Mucosa of gallbladder (tissue), 1 donor: ENCODE measurements around the gene KIAA0825. TPM values are rescaled to one million over a fixed set of nuclear protein-coding genes. Genes with fewer than 3 reads are reported as not detected.
"Not testable (repeated sequence)": the region's sequence is repeated elsewhere in the genome, so short reads cannot be mapped to it uniquely, and the experiment has no call there.

Experiments
- DNase-seq: peaks from one replicate; pipeline ENCODE4 v3.0.0-alpha.2; 2020; ENCODE audit warnings: low spot score
- total RNA-seq: library from RNA; stranded (reverse); gene quantifications from one replicate; pipeline ENCODE4 v1.2.1, GENCODE V29; 2021
- donor health status: DM: no; HTN: no; CAD: no.

The KIAA0825 gene
- total RNA-seq, 1 donor from 2014 or later: 3.3 TPM

DNA sequence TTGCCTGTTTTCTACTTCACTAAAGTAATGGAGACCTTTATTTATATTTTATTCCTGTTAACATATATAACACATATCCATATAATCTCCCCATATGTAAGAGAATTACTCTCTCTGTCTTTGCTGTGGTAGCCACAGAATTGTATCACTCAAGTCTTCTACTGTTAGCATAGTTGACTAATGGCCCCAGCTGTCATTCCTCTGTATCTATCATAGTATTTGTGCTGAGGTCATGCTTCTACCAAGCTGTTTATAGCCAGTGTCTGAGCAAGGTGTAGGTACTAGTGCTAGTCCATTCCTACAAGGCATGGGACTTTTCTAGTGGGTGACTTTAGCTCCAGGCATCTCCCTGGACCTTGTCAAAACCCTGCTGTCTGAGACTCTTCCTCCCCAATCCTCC, 244.1 kb downstream of the KIAA0825 start:
- DNase-seq: no peak

DNA sequence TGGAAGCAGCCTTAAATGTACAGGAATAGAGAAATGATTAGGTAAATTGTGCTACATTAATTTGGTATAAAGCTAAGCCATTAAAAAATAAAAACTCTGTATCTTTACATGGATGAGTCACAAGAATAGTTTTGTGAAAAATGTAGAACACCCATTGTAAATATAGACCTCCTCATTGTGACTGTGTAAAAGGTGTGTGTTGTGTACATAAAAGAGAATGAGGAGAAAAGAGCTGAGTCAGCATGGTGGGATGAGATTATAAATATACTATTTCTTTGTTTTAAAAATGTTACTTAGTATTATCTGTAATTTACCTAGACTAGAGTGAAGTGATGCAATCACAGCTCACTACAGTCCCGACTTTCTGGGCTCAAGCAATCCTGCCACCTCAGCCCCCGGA, 250.5 kb downstream of the KIAA0825 start:
- no peak for DNase-seq

DNA sequence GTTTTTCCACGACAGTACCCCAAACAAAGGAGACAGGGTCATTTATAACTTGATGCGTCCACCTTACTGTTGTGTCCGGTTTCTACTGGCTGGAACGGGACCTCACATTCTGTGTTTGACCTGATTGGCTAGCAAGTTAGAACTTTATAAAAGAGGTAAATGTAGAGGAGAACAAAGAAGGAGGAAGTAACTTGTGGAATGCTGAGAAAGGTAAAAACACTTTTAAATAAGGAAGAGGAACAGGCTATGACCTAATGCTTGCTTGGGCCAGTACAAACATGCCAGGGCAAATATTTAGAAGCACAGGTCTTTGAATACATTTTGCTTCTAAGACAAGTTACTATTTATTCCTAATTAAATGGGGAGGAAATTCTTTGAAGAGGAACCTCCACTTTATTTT, 251.6 kb downstream of the KIAA0825 start:
- no peak for DNase-seq

- DNase-seq: no peak
These were observed 255.5 kb downstream of the KIAA0825 start for GRCh38 chr5:94362857-94363256.

GRCh38 chr5:94361832-94362796, 256.3 kb downstream of the KIAA0825 start:
- DNase-seq: no peak

DNA sequence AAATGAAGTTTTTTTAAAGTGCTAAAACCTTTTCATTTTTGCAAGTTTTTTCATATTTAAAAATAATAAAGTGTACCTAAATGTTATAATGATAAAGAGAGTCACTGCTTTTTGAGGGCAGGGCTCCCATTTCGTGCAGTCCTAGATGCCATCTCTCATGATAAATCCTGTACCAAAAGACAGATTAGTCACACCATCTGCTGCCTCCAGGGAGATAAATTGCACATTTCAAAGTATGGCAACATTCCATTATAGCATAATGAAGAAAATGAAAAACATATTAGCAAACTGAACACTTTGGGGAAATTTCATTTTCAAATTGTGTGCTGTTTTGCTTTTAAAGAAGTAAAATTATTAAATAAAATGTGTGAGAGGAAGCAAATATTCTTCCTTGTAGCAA, 257.2 kb downstream of the KIAA0825 start:
- no peak for DNase-seq

DNA sequence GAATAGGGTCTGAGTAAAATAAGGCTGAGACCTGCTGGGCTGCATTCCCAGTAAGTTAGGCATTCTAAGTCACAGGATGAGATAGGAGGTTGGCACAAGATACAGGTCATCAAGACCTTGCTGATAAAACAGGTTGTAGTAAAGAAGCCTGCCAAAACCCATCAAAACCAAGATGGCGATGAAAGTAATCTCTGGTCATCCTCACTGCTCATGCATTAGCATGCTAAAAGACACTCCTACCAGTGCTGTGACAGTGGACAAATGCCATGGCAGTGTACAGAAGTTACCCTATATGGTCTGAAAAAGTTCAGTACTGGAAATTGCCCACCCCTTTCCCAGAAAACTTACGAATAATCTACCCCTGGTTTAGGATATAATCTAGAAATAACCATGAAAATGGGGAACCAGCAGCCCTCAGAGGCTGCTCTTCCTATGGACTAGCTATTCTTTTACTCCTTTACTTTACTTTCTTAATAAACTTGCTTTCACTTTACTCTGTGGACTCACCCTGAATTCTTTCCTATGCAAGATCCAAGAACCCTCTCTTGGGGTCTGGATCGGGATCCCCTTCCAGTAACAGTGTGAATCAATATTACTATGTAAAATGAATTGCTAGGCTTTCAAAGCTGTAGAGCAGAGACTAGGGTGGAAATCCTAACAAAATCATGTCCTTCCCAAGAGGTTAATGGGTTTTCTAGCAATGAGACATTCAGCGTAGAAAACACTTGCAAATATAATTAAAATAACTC, 257.8 kb downstream of the KIAA0825 start:
- no peak for DNase-seq

DNA sequence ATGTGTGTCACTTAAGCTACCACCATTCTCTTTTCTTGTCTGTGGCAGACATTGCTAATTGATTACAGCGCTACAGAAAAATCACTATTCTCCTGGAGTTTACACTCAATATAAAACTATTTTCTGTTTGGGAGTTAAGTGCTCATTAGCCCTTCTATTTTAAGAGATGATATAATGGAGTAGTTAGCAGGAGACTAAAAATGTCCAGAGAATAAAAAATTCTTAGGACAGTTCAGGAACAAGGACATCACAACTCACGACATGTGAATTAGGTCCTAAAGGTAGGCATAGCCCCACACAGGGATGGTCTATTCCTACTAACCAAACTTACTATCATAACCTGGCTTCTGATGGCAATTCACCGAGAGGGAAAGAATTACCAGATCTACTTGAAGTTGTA, 258.5 kb downstream of the KIAA0825 start:
- no peak for DNase-seq

- DNase-seq: no peak
These were observed 262.6 kb downstream of the KIAA0825 start for GRCh38 chr5:94355811-94356210.

- DNase-seq: not testable (repeated sequence)
These were observed 263.4 kb downstream of the KIAA0825 start for GRCh38 chr5:94354837-94355485.

DNA sequence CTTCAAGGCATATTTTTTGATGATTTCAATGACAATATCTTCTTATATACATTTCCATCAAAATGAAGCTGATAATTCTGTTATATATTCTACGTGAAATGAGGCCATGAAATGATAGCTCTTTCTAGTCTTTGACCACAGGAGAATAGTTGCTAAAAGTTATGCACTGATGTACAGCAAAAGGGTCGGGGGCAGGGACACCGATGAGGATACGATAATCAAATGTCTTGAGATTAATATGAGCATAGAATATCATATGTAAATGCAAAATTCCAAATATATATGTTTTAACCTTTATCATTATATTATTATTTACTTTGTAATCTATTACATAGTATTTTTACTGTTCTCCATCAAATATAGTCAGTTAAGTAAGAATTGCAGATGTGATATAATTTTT, 264.8 kb downstream of the KIAA0825 start:
- DNase-seq: no peak

DNA sequence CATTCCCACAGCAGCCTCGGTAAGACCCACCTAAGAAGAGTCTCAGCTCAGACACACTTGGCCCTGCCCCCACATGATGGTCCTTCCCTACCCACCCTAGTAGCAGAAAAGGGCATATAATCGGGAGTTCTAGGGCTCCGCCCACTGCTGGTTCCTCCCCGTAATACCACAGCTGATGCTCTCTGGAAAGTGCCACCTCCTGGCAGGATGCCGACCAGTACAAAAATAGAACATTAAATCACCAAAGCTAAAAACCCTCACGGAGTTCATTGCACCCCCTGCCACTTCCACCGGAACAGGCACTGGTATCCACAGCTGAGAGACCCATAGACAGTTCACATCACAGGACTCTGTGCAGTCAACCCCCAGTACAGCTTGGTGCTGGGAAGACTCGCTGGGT, 271.3 kb downstream of the KIAA0825 start:
- no peak for DNase-seq

DNA sequence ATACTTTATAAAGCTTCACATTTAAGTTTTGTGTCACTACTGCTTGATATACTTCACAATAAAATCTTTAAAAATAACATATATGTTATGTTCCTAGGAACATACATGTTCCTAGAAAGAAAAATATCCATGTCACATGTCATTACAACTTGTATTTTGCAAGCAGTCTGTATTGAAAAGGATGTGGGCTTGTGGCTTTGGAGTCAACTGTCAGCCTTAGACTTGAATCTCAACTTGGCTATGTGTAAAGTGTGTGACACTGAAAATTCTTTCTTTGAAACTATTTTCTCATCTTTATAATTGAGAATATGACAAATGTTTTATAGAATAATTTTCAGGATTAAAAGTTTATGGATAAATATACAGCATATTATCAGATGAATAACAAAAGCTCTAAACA, 273.1 kb downstream of the KIAA0825 start:
- DNase-seq: no peak

- DNase-seq: no peak
These were observed 280.8 kb downstream of the KIAA0825 start for GRCh38 chr5:94337617-94338016.

DNA sequence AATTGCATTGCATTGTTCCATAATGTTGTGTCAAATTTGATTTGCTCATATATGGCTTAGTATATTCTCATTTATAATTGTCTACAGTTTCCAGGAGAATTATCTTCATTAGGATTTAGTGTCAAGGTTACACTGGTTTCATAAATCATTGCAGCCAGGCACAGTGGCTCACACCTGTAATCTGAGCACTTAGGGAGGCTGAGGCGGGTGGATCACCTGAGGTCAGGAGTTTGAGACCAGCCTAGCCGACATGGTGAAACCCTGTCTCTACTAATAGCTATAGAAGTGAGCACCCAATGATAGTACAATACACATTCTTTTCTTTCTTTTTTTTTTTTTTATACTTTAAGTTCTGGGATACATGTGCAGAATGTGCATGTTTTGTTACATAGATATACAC, 282.5 kb downstream of the KIAA0825 start:
- no peak for DNase-seq

- DNase-seq: no peak
These were observed 289.3 kb downstream of the KIAA0825 start for GRCh38 chr5:94329115-94329514.

DNA sequence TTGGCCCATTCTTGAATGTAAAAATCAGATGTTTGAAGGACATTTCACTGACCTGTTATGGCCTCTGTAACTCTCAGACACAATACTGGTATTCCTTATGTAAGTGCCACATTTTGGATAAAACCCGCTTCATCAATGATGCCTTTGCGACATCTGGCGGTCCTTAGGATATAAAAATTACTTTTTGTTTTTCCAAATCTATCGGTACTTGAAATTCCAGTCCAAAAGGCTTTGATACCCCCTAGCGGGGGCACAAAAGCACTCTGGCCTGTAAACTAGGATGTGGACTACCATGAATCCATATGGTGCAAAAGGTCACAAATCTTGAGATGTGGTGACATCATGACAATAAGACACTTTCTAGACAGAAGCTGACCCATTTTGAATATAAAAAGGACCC, 291.8 kb downstream of the KIAA0825 start:
- no peak for DNase-seq

GRCh38 chr5:94316916-94317838, 301.2 kb downstream of the KIAA0825 start:
- no peak for DNase-seq

GRCh38 chr5:94314460-94315131, 303.8 kb downstream of the KIAA0825 start:
- no peak for DNase-seq

GRCh38 chr5:94313696-94314095, 304.7 kb downstream of the KIAA0825 start:
- DNase-seq: no peak

DNA sequence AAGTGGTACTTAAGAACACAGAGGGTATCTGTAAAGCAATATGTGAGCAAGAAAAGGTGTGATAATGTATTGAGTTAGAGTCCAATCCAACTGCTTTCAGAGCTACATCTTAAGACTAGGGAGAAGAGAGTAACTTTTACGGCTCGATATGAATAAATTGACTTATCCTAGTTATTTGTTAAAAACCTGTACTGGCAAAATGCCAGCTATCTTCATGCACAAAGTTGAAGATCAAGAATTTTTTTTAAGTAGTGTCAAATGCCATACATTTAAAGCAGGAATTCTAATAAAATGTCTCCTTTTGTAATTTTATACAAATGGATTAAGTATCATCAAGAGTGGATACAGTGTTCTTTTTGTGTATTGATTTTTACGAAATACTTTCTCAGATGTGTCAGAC, 305.2 kb downstream of the KIAA0825 start:
- DNase-seq: no peak
